Activated gamma-delta T cell treated with anti-CD3 and anti-CD28 coated beads, Interleukin-2, amount 50 U/mL, for 16 hours (primary cell): ENCODE data around the gene TPGS2.
"Not testable (repeated sequence)": the region's sequence is repeated elsewhere in the genome, so short reads cannot be mapped to it uniquely, and the experiment has no call there.

ENCODE experiments used
- DNase-seq: peaks from one replicate; pipeline ENCODE4 v3.0.0-alpha.2; 2020; ENCODE audit warnings: low read depth

The TPGS2 gene

GRCh38 chr18:36772241-36772723, 56.5 kb downstream of the TPGS2 start:
- DNase-seq: no peak

DNA sequence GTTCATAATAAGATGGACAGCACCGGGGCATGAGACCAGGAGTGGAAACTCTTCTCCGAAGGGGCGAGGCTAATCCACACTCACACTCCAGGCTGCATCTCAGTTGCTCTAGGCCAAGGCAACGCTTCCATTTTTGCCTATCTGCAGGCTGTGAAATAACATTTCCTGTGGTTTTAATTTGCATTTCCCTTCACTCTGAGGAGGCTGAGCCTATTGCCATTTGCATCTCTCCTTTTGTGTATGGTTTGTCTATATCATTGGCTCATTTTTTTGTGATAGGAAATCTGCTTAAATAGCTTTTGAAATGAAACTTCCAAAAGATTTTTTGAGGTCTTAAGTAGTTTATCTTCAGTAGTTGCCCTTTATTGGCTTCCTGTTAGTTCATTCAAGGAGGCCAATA, 57.6 kb downstream of the TPGS2 start:
- no peak for DNase-seq

DNA sequence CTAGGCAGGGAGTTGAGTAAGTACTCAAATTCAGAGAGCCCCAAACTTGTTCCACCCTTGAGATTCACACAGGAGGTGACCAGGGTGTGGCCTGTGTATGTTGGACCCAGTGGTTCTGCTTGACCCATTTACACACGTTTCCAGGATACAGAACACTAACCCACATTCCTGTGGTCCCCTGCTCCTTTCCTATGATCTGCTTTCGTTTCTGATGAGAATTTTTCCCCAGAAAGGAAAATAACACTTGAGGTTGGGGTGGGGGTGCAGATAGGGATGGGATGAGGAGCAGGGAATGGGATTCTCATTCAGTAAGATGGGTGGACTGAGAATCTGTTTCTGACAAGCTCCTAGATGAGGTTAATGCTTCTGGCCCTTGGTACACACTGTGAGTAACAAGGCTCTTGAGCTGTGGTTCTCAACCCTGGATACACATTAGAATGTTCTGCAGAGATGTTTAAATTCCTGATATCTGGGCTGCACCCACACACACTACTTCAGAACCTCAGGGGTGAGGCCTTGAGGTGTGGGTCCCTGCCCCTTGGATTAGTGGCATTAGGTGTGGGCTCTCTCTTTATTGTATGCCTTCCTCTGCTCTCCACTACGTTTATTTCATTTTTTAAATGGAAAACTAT, 58.4 kb downstream of the TPGS2 start:
- no peak for DNase-seq

GRCh38 chr18:36769611-36770314, 59.0 kb downstream of the TPGS2 start:
- no peak for DNase-seq

- DNase-seq: no peak
Measured at GRCh38 chr18:36769172-36769571, 59.6 kb downstream of the TPGS2 start.

DNA sequence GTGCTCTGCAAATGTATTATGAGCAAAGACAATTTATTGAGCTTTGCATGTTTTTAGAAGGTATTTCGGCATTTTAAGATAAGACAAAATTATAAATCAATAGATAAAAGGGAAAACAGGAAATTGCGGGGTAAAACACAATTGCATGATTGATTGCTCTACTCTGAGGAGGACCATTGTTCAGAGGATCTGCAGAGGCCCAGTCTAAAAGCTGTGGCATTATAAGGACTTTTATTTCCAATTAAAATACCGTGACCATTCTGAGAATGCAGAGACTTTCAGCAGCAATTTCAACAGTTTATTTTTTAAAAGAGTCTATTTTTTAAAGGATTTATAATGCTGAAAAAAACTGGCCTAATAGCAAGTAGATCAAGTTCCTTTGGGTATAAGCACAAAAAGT, 62.0 kb downstream of the TPGS2 start:
- DNase-seq: no peak

DNA sequence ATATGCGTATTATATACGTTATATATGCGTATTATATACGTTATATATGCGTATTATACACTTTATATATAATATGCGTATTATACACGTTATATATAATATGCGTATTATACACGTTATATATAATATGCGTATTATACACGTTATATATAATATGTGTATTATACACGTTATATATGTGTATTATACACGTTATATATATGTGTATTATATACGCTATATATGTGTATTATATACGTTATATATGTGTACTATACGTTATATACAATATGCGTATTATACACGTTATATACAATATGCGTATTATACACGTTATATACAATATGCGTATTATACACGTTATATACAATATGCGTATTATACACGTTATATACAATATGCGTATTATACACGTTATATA, 65.8 kb downstream of the TPGS2 start:
- not testable (repeated sequence) for DNase-seq

DNA sequence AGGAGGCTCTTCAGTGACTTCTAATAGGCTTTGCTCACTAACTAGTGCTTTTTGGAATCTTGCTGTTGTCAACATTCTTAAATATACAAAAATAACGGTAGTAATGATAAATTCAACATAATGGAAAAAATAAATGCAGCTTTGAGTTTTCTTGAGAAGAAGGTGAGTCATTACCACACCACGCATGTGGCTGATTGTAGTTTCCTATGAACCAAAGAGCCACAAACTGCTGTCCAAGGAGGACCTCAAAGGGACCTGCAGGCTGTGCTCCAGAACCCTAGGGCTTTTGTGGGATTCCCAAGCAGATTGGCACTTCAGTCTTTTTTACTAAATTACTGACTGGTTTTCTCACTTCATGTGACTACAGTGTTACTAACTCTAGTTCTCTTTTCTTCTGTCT, 66.7 kb downstream of the TPGS2 start:
- DNase-seq: no peak

DNA sequence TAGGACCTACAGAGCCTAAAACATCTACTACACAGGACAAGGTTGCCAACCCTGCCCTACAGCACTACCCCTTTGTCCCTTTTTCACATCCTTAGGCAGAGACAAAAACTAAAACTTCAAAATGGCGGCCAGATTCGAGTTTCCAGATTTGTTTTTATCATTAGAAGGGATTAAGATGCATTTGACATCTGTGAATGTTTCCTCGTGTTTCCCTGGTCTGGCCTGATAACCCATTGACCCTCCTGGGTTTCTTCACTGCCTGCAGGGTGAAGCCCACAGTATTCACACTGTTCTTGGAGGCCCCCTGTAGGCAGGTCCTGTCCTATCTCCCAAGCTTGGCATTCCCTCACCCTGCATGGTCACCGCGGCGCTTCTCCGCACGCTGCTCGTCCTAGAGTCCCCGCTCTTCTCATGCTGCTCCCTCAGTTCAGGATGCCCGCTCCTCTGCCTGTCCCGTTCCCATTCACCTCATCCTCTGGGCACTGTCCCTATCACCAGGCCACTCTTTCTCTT, 67.6 kb downstream of the TPGS2 start:
- no peak for DNase-seq

GRCh38 chr18:36760598-36760997, 68.2 kb downstream of the TPGS2 start:
- DNase-seq: no peak

DNA sequence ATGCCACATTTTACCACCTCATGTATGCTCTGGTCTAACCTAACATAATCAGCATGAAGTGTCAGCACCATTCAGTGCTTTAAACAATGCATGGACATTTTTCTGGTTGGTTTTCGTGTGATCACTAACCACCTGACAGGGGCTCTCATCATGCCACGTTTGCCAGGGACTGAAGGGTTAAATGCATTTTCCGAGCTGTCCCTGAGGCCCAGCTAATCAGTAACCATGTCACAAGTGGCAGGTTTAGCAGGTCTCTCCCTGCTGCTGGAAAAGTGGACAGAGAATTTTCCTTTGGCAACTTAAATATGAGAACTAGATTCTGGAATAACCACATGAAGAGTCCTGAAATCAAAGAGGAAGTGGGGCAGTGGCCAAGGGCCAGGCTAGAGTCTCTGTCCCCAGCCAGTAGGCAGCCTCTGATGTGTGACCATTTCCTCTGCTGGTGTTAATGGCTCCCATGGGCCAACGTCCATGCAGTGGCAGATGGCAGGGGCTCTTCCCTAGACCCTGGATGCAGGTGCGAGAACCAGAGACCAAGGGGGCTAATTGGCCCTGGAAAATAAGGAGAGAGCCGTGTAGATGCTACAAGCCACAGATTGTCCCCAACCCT, 69.5 kb downstream of the TPGS2 start:
- DNase-seq: no peak

- no peak for DNase-seq
Measured at GRCh38 chr18:36758623-36759022, 70.2 kb downstream of the TPGS2 start.

GRCh38 chr18:36757991-36758390, 70.8 kb downstream of the TPGS2 start:
- DNase-seq: no peak

DNA sequence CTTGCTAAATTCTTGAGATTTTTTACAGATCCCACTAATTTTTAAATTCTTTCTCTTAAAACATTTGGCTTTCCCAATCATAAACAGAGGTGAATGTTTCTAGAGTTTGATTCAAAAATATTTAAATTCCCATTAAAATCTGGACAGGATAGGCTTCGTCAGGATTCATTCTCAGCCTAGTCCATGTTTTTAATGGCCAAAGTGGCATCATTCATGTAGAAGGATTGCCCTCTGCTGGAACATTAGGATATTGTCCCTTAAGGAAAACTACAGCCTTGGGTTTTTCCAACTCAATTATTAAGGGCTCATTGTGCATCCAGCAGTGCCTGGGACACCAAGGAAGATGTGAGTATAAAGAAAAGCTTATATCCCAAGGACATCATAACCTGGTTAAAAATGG, 71.7 kb downstream of the TPGS2 start:
- DNase-seq: no peak

GRCh38 chr18:36756242-36756641, 72.6 kb downstream of the TPGS2 start:
- DNase-seq: no peak

DNA sequence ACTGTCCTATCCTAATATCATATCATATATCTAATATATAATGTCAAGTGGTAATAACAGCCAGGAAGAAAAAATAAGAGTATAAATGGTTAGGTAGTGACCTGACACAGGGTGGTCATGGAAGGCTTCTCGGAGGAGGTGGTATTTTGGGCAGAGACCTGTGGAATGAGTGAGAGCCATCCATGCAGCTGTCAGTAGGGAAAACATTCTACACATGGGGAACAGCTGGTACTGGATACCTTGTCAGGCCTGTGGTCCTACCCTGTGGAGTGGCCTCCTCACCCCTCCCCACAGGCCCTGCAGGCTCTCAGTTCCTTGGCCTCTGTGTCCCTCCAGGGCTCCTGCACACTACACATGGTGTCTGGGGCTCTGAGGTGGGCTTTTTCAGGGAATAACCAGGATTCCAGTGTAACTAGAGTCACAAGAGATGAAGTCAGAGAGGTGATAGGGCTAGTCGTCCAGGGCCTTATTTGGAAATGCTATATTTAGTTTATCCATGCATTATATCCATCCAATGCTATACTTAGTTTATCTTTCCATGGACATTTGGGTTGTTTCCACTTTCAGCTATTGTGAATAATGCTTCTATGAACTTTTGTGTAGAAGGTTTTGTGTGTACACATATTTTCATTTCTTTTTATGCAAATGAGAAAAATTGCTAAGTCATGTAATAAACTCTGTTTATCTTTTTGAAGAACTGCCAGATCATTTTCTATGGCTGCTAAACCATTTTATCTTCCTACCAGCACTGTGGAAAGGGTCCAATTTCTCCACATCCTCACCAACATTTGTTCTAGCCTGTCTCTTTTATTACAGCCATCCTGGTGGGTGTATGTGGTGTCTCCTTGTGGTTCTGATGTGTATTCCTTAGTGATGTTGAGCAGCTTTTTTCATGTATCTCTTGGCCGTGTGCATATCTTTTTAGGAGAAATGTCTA, 75.6 kb downstream of the TPGS2 start:
- no peak for DNase-seq

DNA sequence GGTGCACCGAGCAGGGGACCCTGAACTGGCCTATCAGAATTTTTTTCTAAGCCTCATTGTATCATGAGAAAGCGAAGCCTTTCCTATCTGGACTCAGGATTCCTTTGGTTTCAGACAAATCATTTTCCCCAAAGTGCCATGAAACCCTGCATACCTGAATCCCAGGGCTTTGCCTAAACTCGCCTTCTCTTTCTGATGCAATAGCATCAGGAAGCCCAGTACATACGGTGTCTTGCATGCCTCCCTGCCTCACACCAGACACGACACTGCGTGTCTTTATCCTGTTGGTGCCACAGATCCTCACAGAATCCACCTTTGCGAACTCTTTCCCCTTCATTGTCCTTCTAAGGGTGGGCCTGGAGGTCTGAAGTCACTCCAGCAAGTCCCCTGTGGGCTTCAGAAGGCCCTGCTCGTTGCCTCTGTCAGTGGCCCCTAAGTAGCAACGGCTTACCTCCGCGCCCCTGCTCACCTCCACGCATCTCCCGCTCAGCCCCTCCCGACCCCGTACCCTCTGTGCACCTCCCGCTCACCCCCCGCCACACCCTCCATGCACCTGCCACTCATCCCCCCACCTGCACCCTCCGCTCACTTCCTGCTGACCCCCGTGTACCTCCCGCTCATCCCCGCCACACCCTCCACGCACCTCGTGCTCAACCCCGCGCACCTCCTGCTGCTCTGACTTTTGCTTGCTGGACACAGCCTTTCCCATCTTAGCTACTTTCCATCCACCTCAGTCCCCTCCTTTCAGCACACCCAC, 83.4 kb downstream of the TPGS2 start:
- DNase-seq: no peak

DNA sequence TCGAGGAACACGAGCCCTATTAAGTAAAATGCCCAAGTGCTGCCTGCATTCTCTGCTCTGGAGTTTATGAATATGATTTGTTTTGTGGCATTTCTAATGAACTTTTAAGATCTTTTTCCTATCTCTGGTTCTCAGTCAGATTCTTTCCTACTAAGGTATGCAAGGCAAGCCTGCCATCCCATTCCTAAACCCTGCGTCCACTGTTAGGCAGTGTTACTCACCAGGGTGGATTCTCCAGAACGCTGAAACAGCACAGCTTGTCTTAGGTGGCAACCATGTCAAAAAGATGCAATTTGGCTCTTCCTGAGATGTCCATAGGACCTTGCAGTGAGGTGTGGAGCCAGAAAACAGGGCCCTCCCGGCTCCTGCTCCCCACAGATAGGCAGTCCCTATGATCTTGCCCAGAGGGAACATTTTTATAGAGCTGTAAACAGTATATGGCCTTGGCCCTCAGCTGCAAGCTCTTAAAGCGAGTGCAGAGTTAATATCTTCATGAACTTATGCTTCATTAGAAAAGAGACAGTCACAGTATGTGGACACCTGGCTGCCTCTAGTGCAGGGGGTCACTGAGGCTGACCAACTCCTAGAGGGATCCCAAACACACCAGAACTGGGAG, 84.4 kb downstream of the TPGS2 start:
- DNase-seq: no peak
